HepG2 (cell line): Measurements from ENCODE around the gene BPIFB6. TPM values are rescaled to one million over a fixed set of nuclear protein-coding genes. Genes with fewer than 3 reads are reported as not detected.

Source experiments
- AKAP8 ChIP-seq: sonication (generic); formaldehyde crosslinking; IDR thresholded peaks from 2 replicates; pipeline ENCODE4 v1.5.1; 2020; ENCODE audit warnings: mild to moderate bottlenecking, missing genetic modification reagents
- CBFB ChIP-seq: sonication (generic); formaldehyde crosslinking; IDR thresholded peaks from 2 replicates; pipeline ENCODE4 v1.4.0; 2020; ENCODE audit warnings: missing genetic modification reagents
- FLYWCH1 ChIP-seq: sonication (generic); formaldehyde crosslinking; IDR thresholded peaks from 2 replicates; pipeline ENCODE4 v1.8.1; 2023; ENCODE audit warnings: mild to moderate bottlenecking, missing genetic modification reagents
- JARID2 ChIP-seq: sonication (generic); formaldehyde crosslinking; IDR thresholded peaks from 2 replicates; pipeline ENCODE4 v1.8.1; 2023; ENCODE audit warnings: missing genetic modification reagents, inconsistent platforms; ENCODE audit not compliant: insufficient replicate concordance
- KMT2B ChIP-seq: IDR thresholded peaks from 2 replicates; pipeline ENCODE4 v1.6.1; 2016; ENCODE audit warnings: missing genetic modification reagents, missing compliant biosample characterization
- PITX1 ChIP-seq: sonication (generic); formaldehyde crosslinking; IDR thresholded peaks from 2 replicates; pipeline ENCODE4 v1.5.1; 2020; ENCODE audit warnings: mild to moderate bottlenecking, missing genetic modification reagents
- RXRB ChIP-seq: IDR thresholded peaks from 2 replicates; pipeline ENCODE4 v1.6.1; 2016; ENCODE audit warnings: borderline replicate concordance, missing genetic modification reagents, missing compliant biosample characterization
- SSRP1 ChIP-seq: IDR thresholded peaks from 2 replicates; pipeline ENCODE4 v1.6.1; 2016; ENCODE audit warnings: control low read depth
- TEAD2 ChIP-seq: sonication (generic); formaldehyde crosslinking; IDR thresholded peaks from 2 replicates; pipeline ENCODE4 v1.9.0; 2021; ENCODE audit warnings: missing genetic modification reagents
- TERF1 ChIP-seq: sonication (generic); formaldehyde crosslinking; IDR thresholded peaks from 2 replicates; pipeline ENCODE4 v1.8.0; 2022; ENCODE audit warnings: mild to moderate bottlenecking, missing genetic modification reagents, moderate library complexity
- TFE3 ChIP-seq: IDR thresholded peaks from 2 replicates; pipeline ENCODE4 v1.6.1; 2016
- ZFP41 ChIP-seq: sonication (generic); formaldehyde crosslinking; IDR thresholded peaks from 2 replicates; pipeline ENCODE4 v1.4.0; 2020; ENCODE audit warnings: mild to moderate bottlenecking, missing genetic modification reagents, borderline replicate concordance
- ZNF124 ChIP-seq: sonication (generic); formaldehyde crosslinking; IDR thresholded peaks from 2 replicates; pipeline ENCODE4 v1.4.0; 2020; ENCODE audit warnings: missing genetic modification reagents
- ZNF318 ChIP-seq: sonication (generic); formaldehyde crosslinking; IDR thresholded peaks from 2 replicates; pipeline ENCODE4 v1.4.0; 2020; ENCODE audit warnings: mild to moderate bottlenecking, missing genetic modification reagents
- ZNF367 ChIP-seq: sonication (generic); formaldehyde crosslinking; IDR thresholded peaks from 2 replicates; pipeline ENCODE4 v1.4.0; 2020; ENCODE audit warnings: missing genetic modification reagents, borderline replicate concordance
- ZNF773 ChIP-seq: sonication (generic); formaldehyde crosslinking; IDR thresholded peaks from 2 replicates; pipeline ENCODE4 v1.4.0; 2020; ENCODE audit warnings: missing genetic modification reagents, borderline replicate concordance
- ZNF800 ChIP-seq: sonication (generic); formaldehyde crosslinking; IDR thresholded peaks from 2 replicates; pipeline ENCODE4 v1.4.0; 2020; ENCODE audit warnings: missing genetic modification reagents
- ZSCAN30 ChIP-seq: sonication (generic); formaldehyde crosslinking; IDR thresholded peaks from 2 replicates; pipeline ENCODE4 v1.5.0; 2020; ENCODE audit warnings: mild to moderate bottlenecking, missing genetic modification reagents
- polyA plus RNA-seq, 8 experiments: library from polyadenylated mRNA; depleted of rRNA in 3 of 8; stranded (reverse) in 7 of 8; unstranded in 1 of 8; fragments of >200 nt; fragmentation: Illumina TruSeq in 4 of 8; extraction: Trizol in 4 of 8; gene quantifications; 2 replicates each; pipeline versions ENCODE4 v1.2.1 to v1.2.3, GENCODE V29; 2011 to 2016; ENCODE audit warnings: low read depth in 4 of 8, missing spikeins in 1 of 8, mixed read lengths in 1 of 8; ENCODE audit not compliant: insufficient read depth in 1 of 8
- total RNA-seq, 5 experiments: library from RNA; depleted of rRNA; stranded (reverse); fragments of >200 nt; fragmentation: Illumina TruSeq; extraction: Trizol; gene quantifications; 2 replicates each; pipeline ENCODE4 v1.2.3, GENCODE V29; 2016; ENCODE audit warnings: low read depth in 1 of 5

The BPIFB6 gene
- total and polyA plus RNA-seq, 2 of the 13 experiments (the other 11 are each of a cell fraction or from before 2014, with no cell fraction given), result 0.13 to 1.7 TPM

GRCh38 chr20:33006776-33007375 lies 24.6 kb upstream of the BPIFB6 start (continued):
- TF ChIP-seq ZNF367 (CRISPR knock-in tag) (no peak), PITX1 (CRISPR knock-in tag) (peak; percentile 51), CBFB (CRISPR knock-in tag) (no peak), ZNF318 (no peak), TEAD2 (CRISPR knock-in tag) (no peak), ZNF124 (no peak), ZFP41 (no peak), FLYWCH1 (CRISPR knock-in tag) (no peak), ZSCAN30 (CRISPR knock-in tag) (no peak), KMT2B (CRISPR knock-in tag) (no peak), TFE3 (CRISPR knock-in tag) (peak; percentile 67; the same call in 1 of the 2 replicates), TERF1 (peak; percentile 93; the same call in 1 of the 2 replicates), ZNF800 (CRISPR knock-in tag) (no peak), JARID2 (CRISPR knock-in tag) (no peak), AKAP8 (no peak), SSRP1 (peak; percentile 34; the same call in 1 of the 2 replicates), RXRB (no peak), ZNF773 (CRISPR knock-in tag) (no peak)
